T-helper 22 cell (primary cell): ENCODE results near the gene MEIOB.
"Not testable (repeated sequence)": the region's sequence is repeated elsewhere in the genome, so short reads cannot be mapped to it uniquely, and the experiment has no call there.

Experiments used
- DNase-seq: peaks from one replicate; pipeline ENCODE4 v3.0.0-alpha.2; 2020; ENCODE audit warnings: low read depth

MEIOB gene, protein sequence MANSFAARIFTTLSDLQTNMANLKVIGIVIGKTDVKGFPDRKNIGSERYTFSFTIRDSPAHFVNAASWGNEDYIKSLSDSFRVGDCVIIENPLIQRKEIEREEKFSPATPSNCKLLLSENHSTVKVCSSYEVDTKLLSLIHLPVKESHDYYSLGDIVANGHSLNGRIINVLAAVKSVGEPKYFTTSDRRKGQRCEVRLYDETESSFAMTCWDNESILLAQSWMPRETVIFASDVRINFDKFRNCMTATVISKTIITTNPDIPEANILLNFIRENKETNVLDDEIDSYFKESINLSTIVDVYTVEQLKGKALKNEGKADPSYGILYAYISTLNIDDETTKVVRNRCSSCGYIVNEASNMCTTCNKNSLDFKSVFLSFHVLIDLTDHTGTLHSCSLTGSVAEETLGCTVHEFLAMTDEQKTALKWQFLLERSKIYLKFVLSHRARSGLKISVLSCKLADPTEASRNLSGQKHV

DNA sequence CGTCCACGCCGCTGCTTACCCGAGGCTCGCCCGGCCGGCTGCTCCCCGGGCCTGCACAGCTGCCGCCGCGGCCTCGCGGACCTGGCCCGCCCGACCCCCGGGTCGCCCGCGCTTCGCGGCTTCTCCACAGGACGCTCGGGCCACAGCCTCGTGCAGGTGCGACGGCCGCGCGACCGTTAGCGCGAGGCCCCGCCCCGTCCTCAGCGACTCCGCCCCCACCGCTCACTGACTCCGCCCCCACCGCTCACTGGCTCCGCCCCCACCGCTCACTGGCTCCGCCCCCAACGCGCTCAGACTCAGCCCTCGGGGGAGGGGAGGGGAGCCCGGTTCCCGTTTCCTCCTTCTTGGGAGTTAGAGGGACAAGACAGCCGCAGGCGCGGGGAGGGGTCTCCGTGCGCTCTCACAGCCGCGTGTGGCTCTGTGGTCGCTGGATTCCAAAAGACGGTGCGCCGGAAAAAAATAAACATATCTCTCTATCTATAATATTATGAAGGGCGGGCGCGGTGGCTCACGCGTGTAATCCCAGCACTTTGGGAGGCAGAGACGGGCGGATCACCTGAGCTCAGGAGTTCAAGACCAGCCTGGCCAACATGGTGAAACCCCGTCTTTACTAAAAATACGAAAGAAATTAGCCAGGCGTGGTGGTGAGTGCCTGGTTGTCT is at the start of gene MEIOB:
MEIOB (minus strand) TSS at position 191 of the 662 bp plus-strand sequence. CDS start 3,989 bp downstream, outside the sequence.
- no peak for DNase-seq

GRCh38 chr16:1920727-1921171 is 48.8 kb upstream of the MEIOB start:
- no peak for DNase-seq

- not testable (repeated sequence) for DNase-seq
Observed at GRCh38 chr16:1920122-1920521, 48.2 kb upstream of the MEIOB start.

DNA sequence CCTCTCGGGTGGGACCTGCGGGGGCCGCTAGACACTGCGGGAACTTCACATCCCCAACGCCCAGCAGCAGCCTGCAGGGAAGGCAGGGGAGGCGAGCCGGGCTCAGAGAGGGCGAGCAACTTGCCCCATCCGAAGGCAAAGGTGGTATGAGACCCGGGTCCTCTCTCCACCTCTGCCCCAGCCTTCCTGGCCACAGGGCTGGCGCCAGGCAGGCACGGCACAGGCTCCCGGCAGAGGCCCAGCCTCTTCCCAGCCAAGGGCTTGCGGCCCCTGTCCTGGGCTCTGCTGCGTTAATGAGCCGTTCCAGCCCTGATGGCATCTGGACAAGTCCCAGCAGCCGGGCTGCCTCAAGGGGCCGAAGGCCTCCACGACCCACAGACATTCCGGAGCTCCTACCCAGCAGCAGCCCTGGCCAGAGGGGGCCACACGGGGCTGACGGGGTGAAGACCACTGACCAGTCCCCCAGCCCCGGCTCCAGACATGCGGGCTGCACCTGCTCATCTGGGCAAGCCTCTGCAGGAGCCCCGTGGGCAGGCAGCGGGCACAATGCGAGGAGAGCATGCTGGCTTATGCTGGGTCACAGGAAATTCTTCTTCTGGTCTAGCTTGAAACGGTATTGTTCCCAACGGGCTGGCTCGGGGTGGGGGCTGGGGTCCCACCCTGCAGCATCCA is 47.5 kb upstream of the MEIOB start:
- DNase-seq = no peak

DNA sequence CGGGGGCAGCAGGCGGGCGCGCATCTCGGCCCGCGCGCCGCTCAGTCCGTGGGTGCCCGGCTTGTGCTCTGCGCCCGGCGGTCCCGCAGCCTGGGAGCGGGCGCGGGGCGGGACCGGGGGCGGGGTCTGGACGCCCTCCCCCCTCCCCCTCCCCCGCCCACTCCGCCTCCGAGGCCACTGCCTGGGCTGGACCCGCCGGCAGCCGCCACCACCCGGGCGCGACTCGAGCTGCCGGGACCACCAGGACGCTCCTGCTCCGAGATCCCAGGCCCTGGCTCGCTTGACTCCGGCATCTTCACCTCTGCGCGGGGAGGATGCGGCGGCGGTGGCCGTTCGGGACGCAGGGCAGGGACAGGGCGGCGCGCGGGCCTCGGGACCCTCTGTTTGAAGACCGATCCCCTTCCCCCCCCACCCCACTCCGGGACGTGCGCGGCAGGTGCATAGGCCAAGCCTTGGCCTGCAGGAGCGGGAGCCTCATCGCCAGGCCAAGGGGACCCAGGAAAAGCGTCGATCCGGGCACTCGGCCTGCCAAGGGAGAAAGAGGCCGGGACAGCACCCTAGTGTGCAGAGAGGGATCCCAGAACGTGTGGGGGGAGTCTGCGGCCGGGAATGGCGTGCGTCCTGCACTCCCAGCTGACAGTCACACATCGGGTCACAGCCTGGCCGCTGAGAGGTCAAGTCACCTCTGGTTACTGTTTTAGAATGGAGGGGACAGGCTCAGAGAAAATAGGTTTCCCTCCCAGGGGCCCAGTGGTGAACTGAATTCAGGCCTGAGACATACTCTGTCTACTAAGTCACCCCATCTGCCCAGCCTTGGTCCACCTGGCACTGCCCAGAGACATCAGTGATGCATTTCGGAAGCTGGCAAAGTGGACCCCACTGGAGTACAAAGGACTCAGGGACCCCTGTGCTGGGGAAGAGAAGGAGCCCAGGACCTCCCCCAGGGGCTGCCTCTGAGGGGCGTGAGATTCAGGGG is 46.7 kb upstream of the MEIOB start, which contains the start of gene HS3ST6:
HS3ST6 (minus strand) TSS at position 65 of the 976 bp plus-strand sequence. CDS start 92 bp downstream, outside the sequence.
- DNase-seq = no peak

- no peak for DNase-seq
Observed at GRCh38 chr16:1917665-1918350, 45.8 kb upstream of the MEIOB start.

DNA sequence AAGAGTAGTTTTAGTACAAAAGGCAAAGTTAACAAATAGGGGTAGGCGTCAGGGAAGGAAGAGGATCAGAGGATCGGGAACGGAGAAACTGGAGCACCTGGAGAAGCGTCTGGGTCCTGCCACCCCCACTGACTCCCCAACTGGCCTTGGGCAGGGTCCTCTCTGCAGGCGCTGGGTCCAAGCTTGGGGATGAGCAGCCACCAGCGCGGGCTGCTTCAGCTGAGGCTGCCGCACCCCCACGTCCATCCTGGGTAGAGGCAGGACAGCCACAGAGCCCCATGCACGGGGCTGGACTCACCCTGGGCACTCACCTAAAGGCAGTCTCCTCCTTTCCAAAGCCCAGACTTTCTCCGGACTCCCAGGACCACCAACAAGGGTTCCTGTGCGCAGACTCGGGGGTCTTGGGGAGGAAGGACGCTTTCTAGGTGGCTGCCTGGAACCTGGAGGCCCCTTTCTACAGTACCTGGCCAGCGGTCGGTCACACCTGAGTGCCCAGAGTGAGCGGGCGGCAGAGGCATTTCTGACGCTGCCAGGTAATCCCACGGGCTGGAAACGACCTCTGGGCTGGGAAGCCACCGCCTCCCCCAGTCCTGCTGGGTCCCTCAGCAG is 45.2 kb upstream of the MEIOB start:
- no peak for DNase-seq

DNA sequence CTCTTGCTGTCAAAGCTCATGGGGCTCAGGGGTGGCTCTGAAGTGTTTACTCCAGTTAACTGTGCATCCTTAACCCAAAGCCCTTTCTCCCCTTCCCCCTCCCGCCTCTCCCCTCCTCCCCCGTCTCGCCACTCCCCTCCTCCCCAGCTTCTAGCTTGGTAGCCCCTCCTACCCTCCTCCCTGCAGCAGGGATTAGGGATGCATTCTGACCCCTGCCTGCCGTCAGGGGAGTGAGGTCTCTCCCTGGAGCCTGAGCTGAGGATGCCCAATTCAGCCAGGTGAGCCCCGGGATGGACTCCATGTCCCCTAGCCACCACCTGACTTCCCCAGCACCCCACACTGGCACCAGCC is 44.7 kb upstream of the MEIOB start:
- DNase-seq = no peak

DNA sequence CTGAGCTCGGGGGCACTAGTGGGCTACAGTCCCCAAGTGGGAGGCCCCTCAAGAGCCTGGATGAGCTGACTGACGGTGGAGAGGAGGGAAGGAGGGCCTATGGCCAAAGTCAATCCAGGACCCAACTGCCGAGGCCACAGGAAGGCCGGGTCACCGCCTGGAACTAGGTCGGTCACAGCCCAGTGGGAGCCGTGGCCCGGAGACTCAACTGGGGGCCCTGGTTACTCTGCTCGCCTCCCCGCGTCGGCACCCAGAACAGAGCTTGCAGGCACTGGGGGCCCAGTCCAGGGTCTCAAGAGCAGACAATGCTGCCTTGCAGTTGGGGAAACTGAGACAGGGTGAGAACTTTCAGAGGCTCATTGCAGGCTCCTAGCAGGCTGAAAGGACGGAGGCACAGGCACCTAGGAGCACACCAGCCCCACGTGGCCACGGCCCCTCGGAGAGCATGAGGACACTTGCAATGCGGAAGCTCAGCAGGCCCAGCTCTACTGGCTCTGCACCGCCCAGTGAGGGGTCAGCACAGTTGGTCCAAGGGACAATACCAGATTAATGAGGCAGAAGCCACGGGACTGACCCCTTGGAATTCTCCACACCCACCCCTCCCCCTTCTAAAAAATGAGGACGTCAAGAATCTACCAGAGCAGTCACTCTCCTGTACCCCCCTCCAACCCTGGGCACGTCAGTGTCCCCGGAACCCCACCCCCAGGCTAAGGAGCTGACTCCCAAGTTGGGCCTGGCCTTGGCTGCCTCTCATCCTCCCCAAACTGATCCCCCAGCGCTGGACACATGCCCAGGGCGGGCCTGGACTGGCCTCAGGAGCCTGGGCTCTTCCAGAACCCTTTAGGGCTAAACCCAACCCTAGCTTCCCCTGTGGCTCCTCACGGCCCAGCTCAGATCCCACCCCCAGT is 44.0 kb upstream of the MEIOB start:
- DNase-seq = no peak

DNA sequence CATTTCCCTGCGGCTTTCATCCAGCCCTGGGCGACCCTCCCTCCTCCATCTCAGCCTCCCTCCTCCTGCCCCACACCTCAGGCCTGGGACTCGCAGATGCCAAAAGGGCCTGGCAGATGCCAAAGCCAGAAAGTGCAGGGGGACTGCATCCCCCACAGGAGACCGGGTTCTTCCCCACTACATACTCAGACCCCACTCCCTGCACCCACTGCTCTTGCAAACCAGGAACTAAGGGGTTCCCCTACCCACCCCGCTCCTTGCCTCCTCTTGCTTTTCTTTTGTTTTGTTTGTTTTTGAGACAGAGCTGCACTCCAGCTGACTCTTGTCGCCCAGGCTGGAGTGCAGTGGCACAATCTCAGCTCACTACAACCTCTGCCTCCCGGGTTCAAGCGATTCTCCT is 43.0 kb upstream of the MEIOB start:
- no peak for DNase-seq

GRCh38 chr16:1914084-1914608 is 42.2 kb upstream of the MEIOB start:
- DNase-seq = no peak

DNA sequence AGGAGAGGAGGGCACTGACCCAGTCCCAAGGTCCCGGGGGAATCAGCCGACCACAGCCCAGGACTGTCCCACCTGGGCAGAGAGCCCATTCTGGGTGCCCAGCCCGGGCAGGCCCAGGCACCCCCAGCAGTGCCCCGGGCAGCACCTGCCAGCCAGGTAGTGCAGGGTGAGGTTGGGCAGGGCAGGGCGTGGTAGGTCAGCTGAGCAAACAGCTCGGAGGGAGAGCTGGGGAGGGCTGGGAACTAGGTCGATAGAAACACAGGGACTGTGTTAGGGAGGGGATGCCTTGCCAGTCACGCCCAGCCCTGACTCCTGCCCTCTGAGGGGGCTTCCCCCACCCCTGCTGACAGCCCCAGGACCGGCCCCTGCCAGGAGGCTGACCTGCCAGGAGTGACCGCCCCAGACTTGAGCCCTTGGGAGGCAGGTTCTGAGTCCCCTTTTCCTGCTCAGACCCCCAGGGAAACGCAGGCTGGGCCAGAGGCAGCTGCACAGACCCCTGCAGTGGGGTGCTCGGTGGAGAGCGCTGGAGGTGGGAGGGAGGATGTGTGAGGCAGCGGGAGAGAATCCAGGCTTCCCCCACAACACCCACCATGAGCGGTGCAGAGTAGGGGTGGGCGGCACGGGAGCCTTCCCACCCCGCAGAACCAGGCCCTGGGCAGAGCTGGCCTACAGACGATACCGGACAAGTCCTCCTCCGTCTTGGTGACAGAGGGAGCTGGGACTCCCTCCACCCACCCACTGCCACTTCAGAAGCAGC is 41.5 kb upstream of the MEIOB start:
- no peak for DNase-seq

- DNase-seq = no peak
Observed at GRCh38 chr16:1912215-1912543, 40.2 kb upstream of the MEIOB start.

DNA sequence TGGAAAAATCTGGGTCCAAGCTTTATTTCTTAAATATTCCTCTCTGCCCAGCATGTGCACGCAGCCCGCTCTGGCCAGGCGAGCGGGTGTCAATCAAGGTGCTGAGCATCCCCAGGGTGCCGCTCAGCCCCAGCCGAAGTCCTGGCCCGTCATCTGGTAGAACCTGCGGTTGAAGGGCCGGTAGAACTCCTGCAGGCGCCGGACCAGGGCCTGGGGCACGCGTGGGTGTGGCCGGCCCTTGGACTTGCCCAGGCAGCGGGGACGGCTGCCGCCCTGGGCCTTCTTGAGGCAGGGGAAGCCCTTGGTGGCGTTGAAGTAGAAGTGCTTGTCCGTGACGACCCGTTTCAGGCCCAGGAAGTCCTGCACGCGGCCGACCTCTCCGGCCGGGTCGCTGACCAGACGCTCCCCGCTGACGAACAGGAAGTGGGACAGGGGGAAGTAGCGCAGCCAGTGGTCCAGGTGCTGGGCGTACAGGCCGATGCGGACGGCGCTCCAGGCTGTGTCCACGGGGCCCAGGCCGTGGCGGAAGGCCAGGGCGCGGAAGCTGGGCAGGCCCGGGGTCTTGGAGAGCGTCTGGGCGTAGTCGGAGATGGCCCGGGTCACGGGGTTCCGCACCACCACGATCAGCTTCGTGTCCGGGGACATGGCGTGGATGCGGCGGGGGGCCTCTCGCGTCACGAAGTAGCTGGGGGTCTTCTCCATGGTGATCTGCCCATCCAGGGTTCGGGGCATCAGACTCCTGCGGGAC is 39.7 kb upstream of the MEIOB start:
- DNase-seq = no peak

GRCh38 chr16:1909561-1910231 is 37.7 kb upstream of the MEIOB start:
- DNase-seq = no peak

DNA sequence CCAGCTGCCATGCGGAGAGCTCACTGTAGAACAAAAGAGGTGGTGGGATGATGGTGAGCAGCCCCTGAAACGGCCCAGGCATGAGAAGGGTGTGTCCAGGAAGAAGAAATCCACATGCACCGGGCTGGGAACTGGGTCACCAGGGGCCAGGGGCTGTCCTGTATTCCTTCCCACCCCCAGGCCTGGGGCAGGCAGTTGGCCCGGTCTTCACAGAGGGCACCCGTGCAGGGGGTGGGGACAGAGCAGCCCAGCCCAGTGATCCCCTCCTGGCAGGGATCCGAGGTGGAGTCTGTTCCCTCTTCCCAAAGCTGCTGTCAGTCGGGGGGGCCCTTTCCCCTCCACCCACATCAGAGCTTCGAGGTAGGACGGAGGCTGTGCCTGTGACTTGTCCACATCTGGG is 37.0 kb upstream of the MEIOB start:
- no peak for DNase-seq

DNA sequence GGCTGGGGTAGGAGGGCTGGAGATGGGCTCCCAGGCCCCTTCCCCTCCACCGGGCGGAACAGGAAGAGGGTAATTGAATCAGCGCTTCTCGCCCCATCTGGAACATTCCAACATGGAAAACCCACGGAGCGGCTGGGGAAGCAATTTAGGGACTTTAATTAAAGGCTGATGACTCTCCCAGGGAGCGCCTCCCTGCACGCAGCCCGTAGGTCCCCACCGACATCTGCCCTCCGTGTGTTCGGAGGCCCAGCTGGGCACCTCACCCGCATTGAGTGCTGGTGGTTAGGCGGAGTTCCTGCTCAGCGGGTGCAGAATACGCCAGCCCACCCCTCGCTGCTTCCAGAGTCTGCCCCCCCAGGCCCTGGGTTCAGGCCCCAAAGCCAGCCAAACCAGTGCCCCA is 36.2 kb upstream of the MEIOB start:
- DNase-seq = no peak
